AG10803 (cell line): ENCODE results near the gene KIF2B.
"Not testable (repeated sequence)": the region's sequence is repeated elsewhere in the genome, so short reads cannot be mapped to it uniquely, and the experiment has no call there.

Experiments
- DNase-seq: peaks from one replicate; pipeline ENCODE4 v3.0.0; 2010; ENCODE audit warnings: low read depth
- H3K4me3 ChIP-seq: 2 replicates; pipeline ENCODE4 v1.5.1; 2011; ENCODE audit warnings: mild to moderate bottlenecking, low read length, control low read depth
- TF ChIP-seq, protein P1 (sequence below): conservative IDR thresholded peaks from 2 replicates; pipeline ENCODE4 v1.5.1; 2011; ENCODE audit warnings: mild to moderate bottlenecking, low read length, control low read depth, inconsistent platforms

Gene KIF2B

DNA sequence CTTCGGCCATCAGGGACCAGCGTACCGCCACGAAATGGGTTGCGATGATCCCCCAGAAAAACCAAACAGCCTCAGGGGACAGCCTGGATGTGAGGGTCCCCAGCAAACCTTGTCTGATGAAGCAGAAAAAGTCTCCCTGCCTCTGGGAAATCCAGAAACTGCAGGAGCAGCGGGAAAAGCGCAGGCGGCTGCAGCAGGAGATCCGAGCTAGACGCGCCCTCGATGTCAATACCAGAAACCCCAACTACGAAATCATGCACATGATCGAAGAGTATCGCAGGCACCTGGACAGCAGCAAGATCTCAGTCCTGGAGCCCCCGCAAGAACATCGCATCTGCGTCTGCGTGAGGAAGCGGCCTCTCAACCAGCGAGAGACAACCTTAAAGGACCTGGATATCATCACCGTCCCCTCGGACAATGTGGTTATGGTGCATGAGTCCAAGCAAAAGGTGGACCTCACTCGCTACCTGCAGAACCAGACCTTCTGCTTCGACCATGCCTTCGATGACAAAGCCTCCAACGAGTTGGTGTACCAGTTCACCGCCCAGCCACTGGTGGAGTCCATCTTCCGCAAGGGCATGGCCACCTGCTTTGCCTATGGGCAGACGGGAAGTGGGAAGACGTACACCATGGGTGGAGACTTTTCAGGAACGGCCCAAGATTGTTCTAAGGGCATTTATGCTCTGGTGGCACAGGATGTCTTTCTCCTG is 769 bp downstream of the KIF2B start:
- TF ChIP-seq, protein P1, sequence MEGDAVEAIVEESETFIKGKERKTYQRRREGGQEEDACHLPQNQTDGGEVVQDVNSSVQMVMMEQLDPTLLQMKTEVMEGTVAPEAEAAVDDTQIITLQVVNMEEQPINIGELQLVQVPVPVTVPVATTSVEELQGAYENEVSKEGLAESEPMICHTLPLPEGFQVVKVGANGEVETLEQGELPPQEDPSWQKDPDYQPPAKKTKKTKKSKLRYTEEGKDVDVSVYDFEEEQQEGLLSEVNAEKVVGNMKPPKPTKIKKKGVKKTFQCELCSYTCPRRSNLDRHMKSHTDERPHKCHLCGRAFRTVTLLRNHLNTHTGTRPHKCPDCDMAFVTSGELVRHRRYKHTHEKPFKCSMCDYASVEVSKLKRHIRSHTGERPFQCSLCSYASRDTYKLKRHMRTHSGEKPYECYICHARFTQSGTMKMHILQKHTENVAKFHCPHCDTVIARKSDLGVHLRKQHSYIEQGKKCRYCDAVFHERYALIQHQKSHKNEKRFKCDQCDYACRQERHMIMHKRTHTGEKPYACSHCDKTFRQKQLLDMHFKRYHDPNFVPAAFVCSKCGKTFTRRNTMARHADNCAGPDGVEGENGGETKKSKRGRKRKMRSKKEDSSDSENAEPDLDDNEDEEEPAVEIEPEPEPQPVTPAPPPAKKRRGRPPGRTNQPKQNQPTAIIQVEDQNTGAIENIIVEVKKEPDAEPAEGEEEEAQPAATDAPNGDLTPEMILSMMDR = no peak

GRCh38 chr17:53834771-53835170 is 12.0 kb downstream of the KIF2B start:
- H3K4me3 ChIP-seq, DNase-seq: not testable (repeated sequence)

More for the DNA sequence above, 769 bp downstream of the KIF2B start:
- no peak for DNase-seq
- no peak overlapping the region for H3K4me3 ChIP-seq

- no peak for DNase-seq
- H3K4me3 ChIP-seq = no peak overlapping the region
- TF ChIP-seq, protein P1 = no peak
Observed at GRCh38 chr17:53837131-53837530, 14.4 kb downstream of the KIF2B start.

GRCh38 chr17:53844491-53845107 is 21.9 kb downstream of the KIF2B start:
- no peak overlapping the region for H3K4me3 ChIP-seq
- TF ChIP-seq, protein P1 = no peak
- DNase-seq = no peak

DNA sequence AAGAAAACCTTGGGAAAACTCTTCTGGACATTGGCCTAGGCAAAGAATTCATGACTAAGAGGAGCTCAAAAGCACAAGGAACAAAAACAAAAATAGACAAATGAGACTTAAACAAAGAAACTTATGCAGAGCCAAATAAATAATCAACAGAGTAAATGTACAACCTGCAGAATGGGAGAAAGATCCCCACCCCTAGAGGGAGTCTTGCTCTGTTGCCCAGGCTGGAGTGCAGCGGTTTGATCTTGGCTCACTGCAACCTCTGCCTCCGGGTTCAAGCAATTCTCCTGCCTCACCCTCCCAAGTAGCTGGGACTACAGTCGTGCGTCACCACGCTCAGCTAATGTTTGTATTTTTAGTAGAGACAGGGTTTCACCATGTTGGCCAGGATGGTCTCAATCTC is 48.4 kb downstream of the KIF2B start:
- DNase-seq, H3K4me3 ChIP-seq: not testable (repeated sequence)
